ENCODE data around the gene USPL1.
A peak's percentile ranks its signal among the peaks of the same experiment; 100 is the strongest.

Gene USPL1

DNA sequence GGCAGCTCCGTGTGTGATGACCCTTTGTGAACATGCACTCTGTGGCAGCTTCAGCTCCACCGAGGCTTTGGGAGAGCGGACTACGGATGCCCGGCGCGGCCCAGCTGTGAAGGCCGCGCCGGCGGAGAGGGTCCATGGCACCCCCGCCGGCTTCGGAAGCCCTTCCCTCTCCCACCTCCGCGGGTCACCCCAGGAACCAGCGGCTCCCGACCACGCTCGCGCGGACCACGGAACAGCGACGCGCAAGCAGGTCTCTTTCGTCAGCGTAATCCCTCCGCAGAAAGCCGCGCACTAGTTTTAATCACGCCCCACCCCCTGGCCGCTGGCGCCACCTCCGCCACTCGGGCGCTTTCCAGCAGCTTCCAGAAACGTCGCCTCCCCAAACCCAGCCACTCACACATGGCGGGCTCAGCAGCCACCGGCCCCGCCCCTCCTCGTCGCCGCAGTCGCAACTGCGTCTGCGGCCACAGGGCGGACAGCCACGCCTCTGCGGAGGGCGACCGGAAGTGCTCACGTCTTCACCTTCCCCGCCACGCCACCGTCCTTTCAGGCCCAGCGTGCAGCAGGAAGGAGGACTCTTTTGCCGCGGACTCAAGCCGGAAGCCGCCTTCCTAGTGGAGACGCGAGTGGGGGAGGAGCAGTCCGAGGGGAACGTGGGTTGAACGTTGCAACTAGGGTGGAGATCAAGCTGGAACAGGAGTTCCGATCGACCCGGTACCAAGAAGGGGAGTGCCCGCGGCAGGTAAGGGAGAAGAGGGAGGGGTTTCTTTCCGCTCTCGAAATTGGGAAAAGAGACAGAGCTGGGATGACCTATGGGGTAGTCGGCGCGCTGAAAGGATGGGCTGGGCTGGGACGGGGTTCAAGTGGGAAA lies at the start of gene USPL1:
Gene USPL1 (plus strand): TSS at position 606 of the 871 bp plus-strand sequence. CDS start 3,221 bp downstream, outside the sequence.
- H3K27ac ChIP-seq (ENCODE audit: low read depth, low read length) = peak within 1 kb of the TSS; percentile 88
- H3K4me2 ChIP-seq (ENCODE audit: low read depth, low read length, poor library complexity, severe bottlenecking) = peak within 1 kb of the TSS; percentile 94
- H3K9me2 ChIP-seq (replicated peaks; ENCODE audit: insufficient read depth, low read length) = no peaks in the 10 kb centered on the region
- peak within 1 kb of the TSS; percentile 62 for H2AFZ ChIP-seq (ENCODE audit: low read depth, low read length, severe bottlenecking)
- peaks cover 7% of the 10 kb centered on the region; the same call in 1 of the 2 replicates for H3K36me3 ChIP-seq (ENCODE audit: low read length)
- peak within 1 kb of the TSS; percentile 96 for H3K4me3 ChIP-seq (ENCODE audit: insufficient read depth, low read length, poor library complexity, severe bottlenecking)
- H3F3A ChIP-seq (ENCODE audit: insufficient read depth) = peaks cover 9% of the 10 kb centered on the region; the same call in 1 of the 2 replicates
- no peak for TF ChIP-seq EZH2phosphoT487 (conservative IDR thresholded peaks at IDR 0.05; ENCODE audit: low read length)
- TF ChIP-seq, protein P1, sequence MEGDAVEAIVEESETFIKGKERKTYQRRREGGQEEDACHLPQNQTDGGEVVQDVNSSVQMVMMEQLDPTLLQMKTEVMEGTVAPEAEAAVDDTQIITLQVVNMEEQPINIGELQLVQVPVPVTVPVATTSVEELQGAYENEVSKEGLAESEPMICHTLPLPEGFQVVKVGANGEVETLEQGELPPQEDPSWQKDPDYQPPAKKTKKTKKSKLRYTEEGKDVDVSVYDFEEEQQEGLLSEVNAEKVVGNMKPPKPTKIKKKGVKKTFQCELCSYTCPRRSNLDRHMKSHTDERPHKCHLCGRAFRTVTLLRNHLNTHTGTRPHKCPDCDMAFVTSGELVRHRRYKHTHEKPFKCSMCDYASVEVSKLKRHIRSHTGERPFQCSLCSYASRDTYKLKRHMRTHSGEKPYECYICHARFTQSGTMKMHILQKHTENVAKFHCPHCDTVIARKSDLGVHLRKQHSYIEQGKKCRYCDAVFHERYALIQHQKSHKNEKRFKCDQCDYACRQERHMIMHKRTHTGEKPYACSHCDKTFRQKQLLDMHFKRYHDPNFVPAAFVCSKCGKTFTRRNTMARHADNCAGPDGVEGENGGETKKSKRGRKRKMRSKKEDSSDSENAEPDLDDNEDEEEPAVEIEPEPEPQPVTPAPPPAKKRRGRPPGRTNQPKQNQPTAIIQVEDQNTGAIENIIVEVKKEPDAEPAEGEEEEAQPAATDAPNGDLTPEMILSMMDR (IDR thresholded peaks at IDR 0.05; ENCODE audit: insufficient read depth, low read length, poor library complexity, severe bottlenecking) = no peak
- H3K9ac ChIP-seq (ENCODE audit: low read length) = peak within 1 kb of the TSS; percentile 87
- H4K20me1 ChIP-seq (ENCODE audit: low read depth, low read length) = peaks cover 19% of the 10 kb centered on the region; the same call in 1 of the 2 replicates
- peaks cover 68% of the 10 kb centered on the region for H3K79me2 ChIP-seq (ENCODE audit: insufficient read depth, low read length)
- H3K9me3 ChIP-seq (ENCODE audit: insufficient read depth, low read length) = no peaks in the 10 kb centered on the region
- no peaks in the 10 kb centered on the region for H3K27me3 ChIP-seq (ENCODE audit: low read length)

DNA sequence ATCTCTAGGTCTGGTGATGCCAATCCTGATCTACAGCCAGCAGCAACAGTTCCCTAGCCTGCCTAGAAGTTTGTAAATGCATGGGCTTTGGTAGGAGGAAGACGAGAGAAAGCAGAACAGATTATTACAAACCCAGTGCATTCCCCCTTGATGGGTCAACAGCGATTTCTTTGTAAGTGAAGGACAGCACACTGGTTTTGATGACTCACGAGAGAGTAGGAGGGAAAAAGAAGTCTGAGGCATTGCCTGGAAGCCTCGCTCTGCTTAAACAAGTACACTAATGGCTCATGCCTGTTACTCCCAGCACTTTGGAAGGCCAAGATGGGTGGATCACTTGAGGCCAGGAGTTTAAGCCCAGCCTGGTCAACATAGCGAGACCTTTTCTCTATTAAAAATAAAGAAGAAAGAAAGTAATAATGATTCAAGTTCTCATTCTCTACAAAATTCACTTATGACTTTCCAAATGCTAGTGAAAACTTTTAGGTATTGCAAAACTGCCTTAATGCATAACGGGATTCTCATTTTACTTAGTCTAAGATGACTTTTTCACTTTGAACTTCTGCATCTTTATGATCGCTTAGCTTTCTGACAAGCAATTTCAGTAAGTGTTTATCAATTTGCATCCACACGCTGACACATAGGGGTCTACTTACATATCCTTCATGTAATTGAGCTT lies 47.7 kb upstream of the USPL1 start:
- Histone ChIP-seq H3K9me2 (replicated peaks; ENCODE audit: insufficient read depth, low read length) (no peaks in the 10 kb centered on the region), H3K79me2 (ENCODE audit: insufficient read depth, low read length) (no peaks in the 10 kb centered on the region), H3K9me3 (ENCODE audit: insufficient read depth, low read length) (no peaks in the 10 kb centered on the region), H3K27me3 (ENCODE audit: low read length) (no peaks in the 10 kb centered on the region), H3K4me3 (ENCODE audit: insufficient read depth, low read length, poor library complexity, severe bottlenecking) (no peak overlapping the region), H3K27ac (ENCODE audit: low read depth, low read length) (no peak overlapping the region), H3F3A (ENCODE audit: insufficient read depth) (no peaks in the 10 kb centered on the region), H3K36me3 (ENCODE audit: low read length) (no peaks in the 10 kb centered on the region), H3K9ac (ENCODE audit: low read length) (no peak overlapping the region), H4K20me1 (ENCODE audit: low read depth, low read length) (no peaks in the 10 kb centered on the region), H2AFZ (ENCODE audit: low read depth, low read length, severe bottlenecking) (no peak overlapping the region), H3K4me2 (ENCODE audit: low read depth, low read length, poor library complexity, severe bottlenecking) (no peak overlapping the region)
- TF ChIP-seq, protein P1 (IDR thresholded peaks at IDR 0.05; ENCODE audit: insufficient read depth, low read length, poor library complexity, severe bottlenecking) = no peak
- TF ChIP-seq EZH2phosphoT487 (conservative IDR thresholded peaks at IDR 0.05; ENCODE audit: low read length) = no peak

DNA sequence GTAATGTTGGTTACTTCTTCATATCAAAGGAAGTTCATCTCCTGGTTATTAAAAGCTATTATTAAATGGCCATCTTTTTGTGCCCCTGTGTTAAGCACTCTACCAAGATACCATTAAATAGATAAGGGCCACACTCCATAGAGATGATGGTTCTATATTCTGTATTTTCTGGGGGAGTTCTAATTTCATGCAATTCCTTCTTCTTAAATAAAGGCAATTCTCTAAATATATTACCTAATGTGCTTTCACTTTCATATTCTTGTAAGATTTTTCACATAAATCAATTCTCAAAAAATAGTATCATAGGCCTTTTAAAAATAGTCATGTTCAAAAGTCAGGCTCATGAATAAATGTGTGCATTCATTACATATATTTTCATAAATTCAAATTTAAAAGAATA lies 47.0 kb upstream of the USPL1 start:
- Histone ChIP-seq H3K4me2 (ENCODE audit: low read depth, low read length, poor library complexity, severe bottlenecking) (no peak overlapping the region), H3K36me3 (ENCODE audit: low read length) (no peaks in the 10 kb centered on the region), H3K9me2 (replicated peaks; ENCODE audit: insufficient read depth, low read length) (no peaks in the 10 kb centered on the region), H3K9ac (ENCODE audit: low read length) (no peak overlapping the region), H3F3A (ENCODE audit: insufficient read depth) (no peaks in the 10 kb centered on the region), H2AFZ (ENCODE audit: low read depth, low read length, severe bottlenecking) (no peak overlapping the region), H3K27ac (ENCODE audit: low read depth, low read length) (no peak overlapping the region), H4K20me1 (ENCODE audit: low read depth, low read length) (no peaks in the 10 kb centered on the region), H3K27me3 (ENCODE audit: low read length) (no peaks in the 10 kb centered on the region), H3K79me2 (ENCODE audit: insufficient read depth, low read length) (no peaks in the 10 kb centered on the region), H3K4me3 (ENCODE audit: insufficient read depth, low read length, poor library complexity, severe bottlenecking) (no peak overlapping the region), H3K9me3 (ENCODE audit: insufficient read depth, low read length) (no peaks in the 10 kb centered on the region)
- no peak for TF ChIP-seq EZH2phosphoT487 (conservative IDR thresholded peaks at IDR 0.05; ENCODE audit: low read length)
- TF ChIP-seq, protein P1 (IDR thresholded peaks at IDR 0.05; ENCODE audit: insufficient read depth, low read length, poor library complexity, severe bottlenecking) = no peak

All from SU-DHL-6 (cell line).